ENCODE measurements around the gene CSF2RB. TPM values are rescaled to one million over a fixed set of nuclear protein-coding genes. Genes with fewer than 3 reads are reported as not detected.

CSF2RB gene
- total RNA-seq, 1 donor from 2014 or later = not detected

- H3K4me3 Mint-ChIP-seq = no peak overlapping the region
- H3K36me3 ChIP-seq = no peaks in the 10 kb centered on the region
- TF ChIP-seq EZH2phosphoT487 (IDR thresholded peaks at IDR 0.05) = no peak
- no peak for TF ChIP-seq EZH2 (IDR thresholded peaks at IDR 0.05)
- no peak for TF ChIP-seq CTCF (IDR thresholded peaks at IDR 0.05)
These were observed 52.3 kb downstream of the CSF2RB start for GRCh38 chr22:36965696-36966095.

GRCh38 chr22:36966851-36967540 is 53.6 kb downstream of the CSF2RB start:
- TF ChIP-seq EZH2 (IDR thresholded peaks at IDR 0.05) = no peak
- no peak for TF ChIP-seq EZH2phosphoT487 (IDR thresholded peaks at IDR 0.05)
- TF ChIP-seq CTCF (IDR thresholded peaks at IDR 0.05) = no peak
- Histone ChIP-seq H3K9ac (no peak overlapping the region), H2AFZ (replicated peaks) (no peak overlapping the region)

More at GRCh38 chr22:36965696-36966095, 52.3 kb downstream of the CSF2RB start:
- Histone ChIP-seq H3K27me3 (no peaks in the 10 kb centered on the region), H3K4me1 (no peaks in the 10 kb centered on the region), H4K20me1 (ENCODE audit: low read depth) (no peaks in the 10 kb centered on the region), H3F3A (ENCODE audit: low read depth) (peaks cover 3% of the 10 kb centered on the region), H3K9me3 (ENCODE audit: low read depth) (no peaks in the 10 kb centered on the region), H3K4me3 (no peak overlapping the region), H3K79me2 (ENCODE audit: low read depth) (no peaks in the 10 kb centered on the region), H2AFZ (replicated peaks) (no peak overlapping the region), H3K4me2 (no peak overlapping the region), H3K9ac (no peak overlapping the region), H3K27ac (no peak overlapping the region)
- Mint-ChIP-seq H3K27ac (no peak overlapping the region), H3K9me3 (no peaks in the 10 kb centered on the region), H3K27me3 (ENCODE audit: insufficient read depth, low read depth) (peaks cover 2% of the 10 kb centered on the region), H3K36me3 (no peaks in the 10 kb centered on the region), H3K4me1 (no peaks in the 10 kb centered on the region)
- no peak for DNase-seq (ENCODE audit: low spot score)

GRCh38 chr22:36968249-36968964 is 55.0 kb downstream of the CSF2RB start:
- Mint-ChIP-seq H3K36me3 (no peaks in the 10 kb centered on the region), H3K27ac (no peak overlapping the region), H3K27me3 (ENCODE audit: insufficient read depth, low read depth) (peaks cover 4% of the 10 kb centered on the region), H3K9me3 (no peaks in the 10 kb centered on the region), H3K4me1 (no peaks in the 10 kb centered on the region), H3K4me3 (no peak overlapping the region)
- Histone ChIP-seq H3K79me2 (ENCODE audit: low read depth) (no peaks in the 10 kb centered on the region), H3K4me1 (no peaks in the 10 kb centered on the region), H3K4me2 (no peak overlapping the region), H3K36me3 (no peaks in the 10 kb centered on the region), H2AFZ (replicated peaks) (no peak overlapping the region), H3K9me3 (ENCODE audit: low read depth) (no peaks in the 10 kb centered on the region), H4K20me1 (ENCODE audit: low read depth) (no peaks in the 10 kb centered on the region), H3K27ac (no peak overlapping the region), H3K27me3 (no peaks in the 10 kb centered on the region), H3K9ac (no peak overlapping the region), H3F3A (ENCODE audit: low read depth) (peaks cover 2% of the 10 kb centered on the region), H3K4me3 (no peak overlapping the region)
- DNase-seq (ENCODE audit: low spot score) = no peak
- no peak for TF ChIP-seq EZH2phosphoT487 (IDR thresholded peaks at IDR 0.05)
- no peak for TF ChIP-seq EZH2 (IDR thresholded peaks at IDR 0.05)

More at GRCh38 chr22:36966851-36967540, 53.6 kb downstream of the CSF2RB start:
- Histone ChIP-seq H3K27me3 (no peaks in the 10 kb centered on the region), H3K4me1 (no peaks in the 10 kb centered on the region), H4K20me1 (ENCODE audit: low read depth) (no peaks in the 10 kb centered on the region), H3K36me3 (no peaks in the 10 kb centered on the region), H3F3A (ENCODE audit: low read depth) (peaks cover 3% of the 10 kb centered on the region), H3K27ac (no peak overlapping the region), H3K4me2 (no peak overlapping the region), H3K79me2 (ENCODE audit: low read depth) (no peaks in the 10 kb centered on the region), H3K4me3 (no peak overlapping the region), H3K9me3 (ENCODE audit: low read depth) (no peaks in the 10 kb centered on the region)
- Mint-ChIP-seq H3K27me3 (ENCODE audit: insufficient read depth, low read depth) (peaks cover 4% of the 10 kb centered on the region), H3K27ac (no peak overlapping the region), H3K36me3 (no peaks in the 10 kb centered on the region), H3K4me1 (no peaks in the 10 kb centered on the region), H3K9me3 (no peaks in the 10 kb centered on the region), H3K4me3 (no peak overlapping the region)
- no peak for DNase-seq (ENCODE audit: low spot score)
